Uterus (tissue), 2 donors: ENCODE measurements around the gene AGBL4.

Experiments
- CTCF ChIP-seq, 4 experiments: fragments of 200-600 bp in 2 of 4; fragments of 450-650 bp in 2 of 4; sonication (generic) in 2 of 4; IDR thresholded peaks; one replicate each; pipeline ENCODE4 v1.5.1; 2016 to 2019; ENCODE audit warnings: antibody characterized with exemption in 4 of 4, mild to moderate bottlenecking in 2 of 4, moderate library complexity in 1 of 4
- POLR2A ChIP-seq, 2 donors: fragments of 450-650 bp; IDR thresholded peaks; one replicate each; pipeline ENCODE4 v1.6.1; 2016; ENCODE audit warnings: antibody characterized with exemption in 2 of 2, mild to moderate bottlenecking in 1 of 2, moderate library complexity in 1 of 2

GRCh38 chr1:48750109-48750508 is 1273.6 kb downstream of the AGBL4 start:
- TF ChIP-seq POLR2A (IDR thresholded peaks at IDR 0.05) (no peak), CTCF (IDR thresholded peaks at IDR 0.05) (no peak)
